H9 (cell line): ENCODE measurements around the gene CDKN2C. TPM values are rescaled to one million over a fixed set of nuclear protein-coding genes. Genes with fewer than 3 reads are reported as not detected.

Experiments used
- DNase-seq: peaks from one replicate; pipeline ENCODE4 v3.0.0-alpha.2; 2017
- H2AFZ ChIP-seq: one replicate; pipeline ENCODE4 v1.6.1; 2013; ENCODE audit warnings: mild to moderate bottlenecking, low read length, control low read depth, moderate library complexity
- H2AK5ac ChIP-seq: 2 replicates; pipeline ENCODE4 v1.6.1; 2013; ENCODE audit warnings: low read length, control low read depth, mixed read lengths; ENCODE audit not compliant: insufficient read length
- H2BK120ac ChIP-seq: one replicate; pipeline ENCODE4 v1.6.1; 2013; ENCODE audit warnings: low read depth, mild to moderate bottlenecking, low read length, control low read depth, inconsistent platforms; ENCODE audit not compliant: poor library complexity, severe bottlenecking
- H2BK12ac ChIP-seq: 2 replicates; pipeline ENCODE4 v1.6.1; 2013; ENCODE audit warnings: low read length, control low read depth, mixed read lengths, low read depth; ENCODE audit not compliant: insufficient read length
- H2BK15ac ChIP-seq: 2 replicates; pipeline ENCODE4 v1.6.1; 2013; ENCODE audit warnings: low read depth, low read length, control low read depth
- H2BK20ac ChIP-seq: one replicate; pipeline ENCODE4 v1.6.1; 2013; ENCODE audit warnings: low read depth, mild to moderate bottlenecking, low read length, control low read depth, inconsistent platforms; ENCODE audit not compliant: poor library complexity, severe bottlenecking
- H2BK5ac ChIP-seq: 2 replicates; pipeline ENCODE4 v1.6.1; 2013; ENCODE audit warnings: low read length, control low read depth, mixed read lengths; ENCODE audit not compliant: insufficient read length
- H3K14ac ChIP-seq: 2 replicates; pipeline ENCODE4 v1.6.1; 2013; ENCODE audit warnings: low read length, control low read depth; ENCODE audit not compliant: insufficient read depth
- H3K18ac ChIP-seq: 2 replicates; pipeline ENCODE4 v1.6.1; 2013; ENCODE audit warnings: low read depth, mild to moderate bottlenecking, mixed read lengths, low read length, control low read depth; ENCODE audit not compliant: insufficient read length
- H3K23ac ChIP-seq: 2 replicates; pipeline ENCODE4 v1.6.1; 2013; ENCODE audit warnings: low read length, control low read depth, mixed read lengths, low read depth; ENCODE audit not compliant: insufficient read length
- H3K23me2 ChIP-seq: 2 replicates; pipeline ENCODE4 v1.6.1; 2013; ENCODE audit warnings: low read depth, mild to moderate bottlenecking, mixed read lengths, low read length, control low read depth; ENCODE audit not compliant: insufficient read length, poor library complexity, severe bottlenecking
- H3K27ac ChIP-seq: 2 replicates; pipeline ENCODE4 v1.5.1; 2013; ENCODE audit warnings: low read length, control low read depth, mixed read lengths, low read depth; ENCODE audit not compliant: insufficient read length
- H3K27me3 ChIP-seq: 2 replicates; pipeline ENCODE4 v1.6.1; 2013; ENCODE audit warnings: low read length, control low read depth, inconsistent platforms; ENCODE audit not compliant: insufficient read depth
- H3K4ac ChIP-seq: 2 replicates; pipeline ENCODE4 v1.6.1; 2013; ENCODE audit warnings: low read depth, mild to moderate bottlenecking, control low read depth, inconsistent platforms, low read length, moderate library complexity
- H3K4me1 ChIP-seq: 2 replicates; pipeline ENCODE4 v1.6.1; 2013; ENCODE audit warnings: low read length, control low read depth, inconsistent platforms; ENCODE audit not compliant: insufficient read depth
- H3K4me2 ChIP-seq: 2 replicates; pipeline ENCODE4 v1.6.1; 2013; ENCODE audit warnings: low read length, control low read depth, mixed read lengths; ENCODE audit not compliant: insufficient read length, insufficient read depth
- H3K56ac ChIP-seq: 2 replicates; pipeline ENCODE4 v1.6.1; 2013; ENCODE audit warnings: low read depth, mild to moderate bottlenecking, mixed read lengths, low read length, control low read depth; ENCODE audit not compliant: insufficient read length
- H3K79me1 ChIP-seq: 2 replicates; pipeline ENCODE4 v1.6.1; 2013; ENCODE audit warnings: low read depth, mild to moderate bottlenecking, moderate library complexity, low read length, control low read depth, inconsistent platforms; ENCODE audit not compliant: insufficient read depth, poor library complexity, severe bottlenecking
- H3K79me2 ChIP-seq: 2 replicates; pipeline ENCODE4 v1.6.1; 2013; ENCODE audit warnings: low read length, control low read depth, inconsistent platforms; ENCODE audit not compliant: insufficient read depth
- H3K9ac ChIP-seq: 2 replicates; pipeline ENCODE4 v1.6.1; 2013; ENCODE audit warnings: low read length, control low read depth, mixed read lengths; ENCODE audit not compliant: insufficient read length; ENCODE audit errors: extremely low read depth
- H3K9me3 ChIP-seq: one replicate; pipeline ENCODE4 v1.6.1; 2013; ENCODE audit warnings: low read depth, low read length, inconsistent platforms; ENCODE audit not compliant: control insufficient read depth
- H3T11ph ChIP-seq: one replicate; pipeline ENCODE4 v1.6.1; 2013; ENCODE audit warnings: mild to moderate bottlenecking, low read length, control low read depth, inconsistent platforms
- H4K20me1 ChIP-seq: one replicate; pipeline ENCODE4 v1.6.1; 2013; ENCODE audit not compliant: control insufficient read depth, insufficient read length, insufficient read depth
- H4K5ac ChIP-seq: 2 replicates; pipeline ENCODE4 v1.6.1; 2013; ENCODE audit warnings: low read depth, mild to moderate bottlenecking, mixed read lengths, low read length, control low read depth; ENCODE audit not compliant: insufficient read length
- H4K8ac ChIP-seq: replicated peaks from 2 replicates; pipeline ENCODE4 v1.6.1; 2013; ENCODE audit warnings: low read length, control low read depth, mixed read lengths, low read depth; ENCODE audit not compliant: insufficient read length
- H4K91ac ChIP-seq: 2 replicates; pipeline ENCODE4 v1.6.1; 2013; ENCODE audit warnings: low read depth, mild to moderate bottlenecking, moderate library complexity, mixed read lengths, low read length, control low read depth; ENCODE audit not compliant: insufficient read length
- H3K27ac Mint-ChIP-seq, 3 experiments: 2 replicates in 2 of 3; 3 replicates in 1 of 3; pipeline ENCODE4 v1.8.0; 2020 to 2021; ENCODE audit warnings: mixed read lengths in 3 of 3, mild to moderate bottlenecking in 1 of 3, moderate library complexity in 1 of 3
- H3K27me3 Mint-ChIP-seq: 2 replicates; pipeline ENCODE4 v1.8.0; 2021; ENCODE audit warnings: low read depth, mild to moderate bottlenecking, moderate library complexity, mixed read lengths
- H3K36me3 Mint-ChIP-seq, 3 experiments: 2 replicates in 2 of 3; 3 replicates in 1 of 3; pipeline ENCODE4 v1.8.0; 2020 to 2021; ENCODE audit warnings: low read depth in 3 of 3, mixed read lengths in 3 of 3; ENCODE audit not compliant: insufficient read depth in 1 of 3
- H3K4me1 Mint-ChIP-seq, 2 experiments: 2 replicates each; pipeline ENCODE4 v1.8.0; 2020; ENCODE audit warnings: mixed read lengths in 2 of 2
- H3K4me3 Mint-ChIP-seq, 2 experiments: 2 replicates in 1 of 2; 3 replicates in 1 of 2; pipeline ENCODE4 v1.8.0; 2020 to 2021; ENCODE audit warnings: mild to moderate bottlenecking in 2 of 2, mixed read lengths in 2 of 2, moderate library complexity in 1 of 2
- H3K9me3 Mint-ChIP-seq, 2 experiments: 2 replicates in 1 of 2; 3 replicates in 1 of 2; pipeline ENCODE4 v1.8.0; 2020; ENCODE audit warnings: mild to moderate bottlenecking in 2 of 2, mixed read lengths in 2 of 2, moderate library complexity in 1 of 2
- WGBS: extraction: QIAGEN DNeasy Blood & Tissue Kit; methylation state at CpG from one replicate; pipeline ENCODE4 v1.1.7; 2013; ENCODE audit warnings: missing lambda C conversion rate, low lambda C conversion rate, mixed read lengths; ENCODE audit not compliant: insufficient read length; ENCODE audit errors: extremely low coverage; 5-methylcytosine and 5-hydroxymethylcytosine counted together
- total RNA-seq: library from RNA; stranded (reverse); gene quantifications from 2 replicates; pipeline ENCODE4 v1.2.1, GENCODE V29; 2021
- TF ChIP-seq, protein P1 (sequence below): fragments of 200-600 bp; sonication (generic); conservative IDR thresholded peaks from 3 replicates; pipeline ENCODE4 v1.8.0; 2021; ENCODE audit warnings: antibody characterized with exemption, mild to moderate bottlenecking

The CDKN2C gene
- total RNA-seq, 1 experiment from 2014 or later = not detected

DNA sequence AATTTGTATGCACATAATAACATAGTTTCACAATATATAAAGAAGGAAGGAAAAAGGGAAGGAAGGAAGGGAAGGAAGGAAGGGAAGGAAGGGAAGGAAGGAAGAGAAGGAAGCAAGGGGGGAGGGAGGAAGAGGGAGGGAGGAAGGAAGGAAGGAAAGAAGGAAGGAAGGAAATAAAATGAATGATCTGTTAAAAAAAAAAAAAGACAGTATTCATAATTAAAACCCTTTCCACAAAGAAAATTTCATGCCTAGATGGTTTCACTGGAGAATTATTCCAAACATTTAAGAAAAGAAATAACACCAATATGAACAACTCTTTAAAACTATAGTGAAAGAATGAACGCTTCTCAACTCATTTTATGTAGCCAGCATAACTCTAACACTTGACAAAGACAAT is 44.8 kb downstream of the CDKN2C start:
- Histone ChIP-seq H4K5ac (no peak overlapping the region), H3K56ac (no peak overlapping the region), H3K18ac (no peak overlapping the region), H2AFZ (no peak overlapping the region), H3K9me3 (no peaks in the 10 kb centered on the region), H3K14ac (no peak overlapping the region), H3K23ac (no peak overlapping the region), H2BK5ac (no peak overlapping the region), H3K23me2 (no peaks in the 10 kb centered on the region), H3T11ph (no peak overlapping the region), H3K27me3 (no peaks in the 10 kb centered on the region), H3K4ac (no peak overlapping the region), H4K8ac (no peak overlapping the region), H2BK20ac (no peak overlapping the region), H2BK15ac (no peak overlapping the region), H2BK12ac (no peak overlapping the region), H3K9ac (no peak overlapping the region), H3K27ac (no peak overlapping the region), H4K91ac (no peak overlapping the region), H3K4me1 (no peaks in the 10 kb centered on the region), H2AK5ac (no peak overlapping the region), H3K79me1 (no peaks in the 10 kb centered on the region), H2BK120ac (no peak overlapping the region), H4K20me1 (no peaks in the 10 kb centered on the region), H3K79me2 (no peaks in the 10 kb centered on the region), H3K4me2 (no peak overlapping the region)
- no peaks in the 10 kb centered on the region for H3K9me3 Mint-ChIP-seq
- H3K4me3 Mint-ChIP-seq = no peak overlapping the region
- TF ChIP-seq, protein P1, sequence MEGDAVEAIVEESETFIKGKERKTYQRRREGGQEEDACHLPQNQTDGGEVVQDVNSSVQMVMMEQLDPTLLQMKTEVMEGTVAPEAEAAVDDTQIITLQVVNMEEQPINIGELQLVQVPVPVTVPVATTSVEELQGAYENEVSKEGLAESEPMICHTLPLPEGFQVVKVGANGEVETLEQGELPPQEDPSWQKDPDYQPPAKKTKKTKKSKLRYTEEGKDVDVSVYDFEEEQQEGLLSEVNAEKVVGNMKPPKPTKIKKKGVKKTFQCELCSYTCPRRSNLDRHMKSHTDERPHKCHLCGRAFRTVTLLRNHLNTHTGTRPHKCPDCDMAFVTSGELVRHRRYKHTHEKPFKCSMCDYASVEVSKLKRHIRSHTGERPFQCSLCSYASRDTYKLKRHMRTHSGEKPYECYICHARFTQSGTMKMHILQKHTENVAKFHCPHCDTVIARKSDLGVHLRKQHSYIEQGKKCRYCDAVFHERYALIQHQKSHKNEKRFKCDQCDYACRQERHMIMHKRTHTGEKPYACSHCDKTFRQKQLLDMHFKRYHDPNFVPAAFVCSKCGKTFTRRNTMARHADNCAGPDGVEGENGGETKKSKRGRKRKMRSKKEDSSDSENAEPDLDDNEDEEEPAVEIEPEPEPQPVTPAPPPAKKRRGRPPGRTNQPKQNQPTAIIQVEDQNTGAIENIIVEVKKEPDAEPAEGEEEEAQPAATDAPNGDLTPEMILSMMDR = no peak
- H3K36me3 Mint-ChIP-seq = no peaks in the 10 kb centered on the region
- no CpG with 5 or more reads among the region's 1 CpG for WGBS
- H3K4me1 Mint-ChIP-seq = no peaks in the 10 kb centered on the region
- no peak for DNase-seq
- no peaks in the 10 kb centered on the region for H3K27me3 Mint-ChIP-seq
- no peak overlapping the region for H3K27ac Mint-ChIP-seq
